GM13977 (cell line): ENCODE data around the gene TBL1XR1.
"Not testable (repeated sequence)": the region's sequence is repeated elsewhere in the genome, so short reads cannot be mapped to it uniquely, and the experiment has no call there.

Experiments
- DNase-seq: peaks from one replicate; pipeline ENCODE4 v3.0.0; 2012; ENCODE audit warnings: low spot score
- in situ Hi-C: fragments of 300-500 bp; cut with MboI; formaldehyde crosslinking; loops from one replicate; pipeline ENCODE4 v1.12.0; 2022; ENCODE audit warnings: low sequenced_read_pairs, low pct_unique_long_range_greater_than_20kb, mixed read lengths, inconsistent platforms; ENCODE audit not compliant: unreplicated experiment
- TF ChIP-seq, protein P1 (sequence below): IDR thresholded peaks from 2 replicates; pipeline ENCODE4 v1.5.1; 2012; ENCODE audit warnings: mild to moderate bottlenecking, control low read depth; ENCODE audit not compliant: insufficient read depth; ENCODE audit errors: extremely low read depth, missing control alignments

Gene TBL1XR1

DNA sequence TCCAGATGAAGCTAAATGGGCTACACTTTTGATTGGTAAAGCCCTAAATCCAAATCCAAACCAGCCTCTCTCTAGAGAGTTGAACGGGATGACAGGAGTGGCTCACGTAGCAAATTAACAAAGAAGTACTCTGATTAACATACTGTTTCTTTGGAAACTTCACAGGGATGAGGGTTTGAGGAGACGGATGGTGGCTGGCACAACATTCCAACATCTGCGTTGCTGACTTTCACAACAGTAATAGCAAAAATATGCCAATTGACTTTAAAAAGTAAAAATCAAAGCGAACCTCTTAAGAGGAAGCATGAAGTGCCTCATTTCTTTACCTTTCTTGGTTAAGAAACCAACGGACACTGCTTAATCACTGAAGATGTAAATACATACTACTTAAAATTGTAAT lies 181.4 kb downstream of the TBL1XR1 start:
- in situ Hi-C loops, result no loop called here
- no peak for DNase-seq
- TF ChIP-seq, protein P1, sequence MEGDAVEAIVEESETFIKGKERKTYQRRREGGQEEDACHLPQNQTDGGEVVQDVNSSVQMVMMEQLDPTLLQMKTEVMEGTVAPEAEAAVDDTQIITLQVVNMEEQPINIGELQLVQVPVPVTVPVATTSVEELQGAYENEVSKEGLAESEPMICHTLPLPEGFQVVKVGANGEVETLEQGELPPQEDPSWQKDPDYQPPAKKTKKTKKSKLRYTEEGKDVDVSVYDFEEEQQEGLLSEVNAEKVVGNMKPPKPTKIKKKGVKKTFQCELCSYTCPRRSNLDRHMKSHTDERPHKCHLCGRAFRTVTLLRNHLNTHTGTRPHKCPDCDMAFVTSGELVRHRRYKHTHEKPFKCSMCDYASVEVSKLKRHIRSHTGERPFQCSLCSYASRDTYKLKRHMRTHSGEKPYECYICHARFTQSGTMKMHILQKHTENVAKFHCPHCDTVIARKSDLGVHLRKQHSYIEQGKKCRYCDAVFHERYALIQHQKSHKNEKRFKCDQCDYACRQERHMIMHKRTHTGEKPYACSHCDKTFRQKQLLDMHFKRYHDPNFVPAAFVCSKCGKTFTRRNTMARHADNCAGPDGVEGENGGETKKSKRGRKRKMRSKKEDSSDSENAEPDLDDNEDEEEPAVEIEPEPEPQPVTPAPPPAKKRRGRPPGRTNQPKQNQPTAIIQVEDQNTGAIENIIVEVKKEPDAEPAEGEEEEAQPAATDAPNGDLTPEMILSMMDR, result no peak

DNA sequence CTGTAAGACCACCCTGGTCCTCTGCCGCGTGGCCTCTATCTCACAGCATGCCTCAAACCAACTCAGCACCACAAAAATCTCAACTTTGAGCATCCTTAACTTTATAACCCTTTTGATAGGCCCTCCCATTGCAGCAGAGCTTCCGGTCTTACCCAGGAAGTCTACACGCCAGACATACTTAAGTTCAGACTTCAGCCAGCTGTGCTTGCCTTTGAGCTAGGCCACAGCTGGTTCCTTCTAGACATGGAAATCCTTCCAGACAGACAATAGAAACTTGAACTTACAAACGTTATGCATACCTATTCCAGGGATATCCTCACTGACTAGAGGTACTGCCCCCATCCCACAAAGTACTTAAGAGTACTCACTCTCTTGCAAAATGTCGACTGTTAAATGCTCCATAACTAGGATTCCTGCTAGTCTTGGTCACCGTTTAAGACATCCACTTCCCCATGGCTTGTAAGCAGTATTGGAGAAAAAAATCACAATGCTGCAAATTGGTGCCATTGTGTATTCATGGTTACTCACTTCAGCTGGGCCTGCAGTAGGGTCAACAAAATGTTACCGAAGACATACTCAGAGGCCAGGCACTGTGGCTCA lies 183.5 kb downstream of the TBL1XR1 start:
- in situ Hi-C loops, result no loop called here
- DNase-seq, result no peak
- TF ChIP-seq, protein P1, result no peak

DNA sequence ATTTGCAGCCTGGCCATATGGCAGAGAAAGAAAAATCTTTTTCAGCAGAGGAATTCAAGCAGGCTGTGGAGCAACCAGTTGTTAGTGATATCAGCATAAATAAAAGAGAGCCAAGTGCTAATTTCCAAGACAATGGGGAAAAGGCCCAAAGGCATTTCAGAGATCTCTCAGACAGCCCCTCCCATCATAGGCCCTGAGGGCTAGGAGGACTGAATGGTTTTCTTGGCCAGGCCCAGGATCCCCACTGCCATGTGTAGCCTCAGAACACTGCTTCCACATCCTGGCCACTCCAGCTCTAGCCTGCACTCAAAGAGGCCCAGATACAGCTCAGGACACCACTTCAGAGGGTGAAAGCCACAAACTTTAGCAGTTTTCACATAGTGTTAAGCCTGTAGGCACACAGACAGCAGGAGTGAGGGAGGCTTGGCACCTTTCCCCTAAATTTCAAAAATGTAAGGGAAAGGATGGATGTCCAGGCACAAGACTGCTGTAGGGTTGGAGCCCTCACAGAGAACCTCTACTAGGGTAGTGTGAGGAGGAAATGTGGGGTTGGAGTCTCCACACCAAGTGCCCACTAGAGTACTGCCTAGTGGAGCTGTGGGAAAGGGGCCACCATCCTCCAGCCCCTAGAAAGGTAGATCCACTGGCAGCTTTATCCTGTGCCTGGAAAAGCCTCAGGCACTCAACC lies 191.4 kb downstream of the TBL1XR1 start:
- TF ChIP-seq, protein P1, result no peak
- no peak for DNase-seq
- in situ Hi-C loops, result no loop called here

DNA sequence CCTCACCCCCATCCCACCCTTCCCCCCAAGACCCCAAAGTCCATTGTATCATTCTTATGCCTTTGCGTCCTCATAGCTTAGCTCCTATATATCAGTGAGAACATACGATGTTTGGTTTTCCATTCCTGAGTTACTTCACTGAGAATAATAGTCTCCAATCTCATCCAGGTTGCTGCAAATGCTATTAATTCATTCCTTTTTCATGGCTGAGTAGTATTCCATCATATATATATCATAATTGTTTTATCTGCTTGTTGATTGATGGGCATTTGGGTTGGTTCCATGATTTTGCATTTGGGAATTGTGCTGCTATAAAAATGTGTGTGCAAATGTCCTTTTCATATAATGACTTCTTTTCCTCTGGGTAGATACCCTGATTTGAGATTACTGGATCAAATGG lies 197.1 kb downstream of the TBL1XR1 start:
- in situ Hi-C loops, DNase-seq: not testable (repeated sequence)

DNA sequence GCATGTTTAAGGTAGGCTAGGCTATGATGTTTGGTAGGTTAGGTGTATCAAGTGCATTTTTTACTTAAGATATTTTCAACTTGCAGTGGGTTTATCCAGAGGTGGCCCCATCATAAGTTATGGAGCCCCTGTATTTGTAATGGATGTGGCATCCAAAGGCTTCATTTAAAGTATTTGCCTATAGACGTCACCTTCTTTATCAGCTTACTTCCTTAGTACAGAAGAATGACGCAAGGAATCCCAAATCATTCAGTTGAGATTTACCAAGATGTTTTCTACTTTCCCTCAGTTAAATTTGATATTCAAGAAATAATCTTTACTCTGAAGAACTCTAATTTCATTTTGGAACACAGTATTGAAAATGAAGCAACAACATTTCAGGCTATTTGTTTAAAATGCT lies 201.3 kb downstream of the TBL1XR1 start:
- in situ Hi-C loops, result no loop called here
- TF ChIP-seq, protein P1, result no peak
- DNase-seq, result no peak

DNA sequence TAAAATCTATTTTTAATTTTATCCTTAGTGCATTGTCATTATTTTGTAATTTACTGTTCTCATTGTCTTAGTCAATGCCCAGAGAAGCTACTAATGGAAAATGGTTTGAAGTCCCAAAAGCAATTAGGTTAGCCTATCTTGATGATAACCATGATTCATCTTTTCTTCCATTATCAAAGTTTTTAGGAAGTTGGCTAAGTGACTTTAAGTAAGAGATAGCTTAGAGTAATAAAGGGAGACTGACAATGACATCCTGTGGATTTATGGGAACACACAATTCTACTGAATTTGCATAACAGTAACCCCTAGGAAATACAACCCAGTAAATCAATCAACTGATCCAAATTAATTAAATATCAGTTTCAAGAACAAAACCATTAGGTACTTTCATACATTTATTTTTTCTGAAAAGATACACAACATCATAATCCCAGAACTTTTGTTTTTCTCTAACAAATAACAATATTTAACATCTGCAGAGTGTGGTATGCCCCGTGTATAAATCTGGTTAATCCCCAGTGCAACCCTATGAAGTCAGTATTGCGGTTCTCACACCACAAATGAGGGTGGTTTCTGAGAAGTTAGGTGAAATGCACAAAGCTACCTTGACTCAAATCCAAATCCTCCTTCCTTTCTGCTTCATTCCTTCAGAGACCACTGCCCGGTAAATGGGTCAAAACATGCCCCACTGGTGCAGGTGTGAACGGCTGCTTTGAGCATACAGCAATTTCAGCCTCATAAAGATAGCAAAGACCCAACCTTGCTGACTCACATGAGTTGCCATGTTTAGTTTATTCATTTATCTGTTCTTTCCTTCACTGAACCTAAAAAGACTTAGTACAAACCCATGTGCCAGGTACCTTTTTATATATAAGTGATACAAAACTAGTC lies 202.1 kb downstream of the TBL1XR1 start:
- in situ Hi-C loops, result no loop called here
- TF ChIP-seq, protein P1, result no peak
- DNase-seq, result no peak

DNA sequence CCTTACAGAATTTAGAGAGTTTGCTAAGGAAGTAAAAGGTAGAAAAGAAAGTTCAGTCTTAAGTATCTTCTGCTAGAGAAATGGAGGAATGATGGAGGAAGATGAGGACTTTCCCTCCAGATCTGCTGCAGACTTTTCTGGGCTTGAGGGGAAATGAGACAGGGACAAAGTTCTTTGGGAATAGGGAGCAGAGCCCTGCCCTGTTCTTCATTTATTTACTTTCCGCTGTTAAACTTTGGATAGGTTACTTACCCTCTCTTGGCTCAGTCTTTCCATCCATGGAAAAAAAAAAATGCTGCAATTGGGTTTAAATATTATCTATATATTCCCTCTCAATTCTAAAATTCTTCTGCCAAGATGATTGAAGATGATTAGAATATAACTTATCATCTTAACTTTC lies 202.9 kb downstream of the TBL1XR1 start:
- in situ Hi-C loops, result no loop called here
- DNase-seq, result no peak
- TF ChIP-seq, protein P1, result no peak
